Keratinocyte (primary cell): ENCODE results near the gene DCDC2C. TPM values are rescaled to one million over a fixed set of nuclear protein-coding genes. Genes with fewer than 3 reads are reported as not detected.

Experiments
- DNase-seq: peaks from one replicate; pipeline ENCODE4 v3.0.0-alpha.2; 2011; ENCODE audit warnings: low read depth, missing footprints, low spot score
- FAIRE-seq: peaks from 2 replicates; lab custom pipeline; 2011; peaks lifted over from hg19 to GRCh38; lab: Jason Lieb, UNC
- H2AFZ ChIP-seq: 2 replicates; pipeline ENCODE4 v1.6.0; 2012; ENCODE audit warnings: low read length, control low read depth, inconsistent platforms; ENCODE audit not compliant: control insufficient read depth
- H3K27ac ChIP-seq: 2 replicates; pipeline ENCODE4 v1.5.1; 2011; ENCODE audit warnings: low read length; ENCODE audit not compliant: control insufficient read depth, insufficient read depth
- H3K27me3 ChIP-seq: 3 replicates; pipeline ENCODE4 v1.6.0; 2011; ENCODE audit warnings: low read length; ENCODE audit not compliant: control insufficient read depth, insufficient read depth; ENCODE audit errors: extremely low read depth
- H3K36me3 ChIP-seq, 2 experiments: 2 replicates in 1 of 2; 3 replicates in 1 of 2; pipeline ENCODE4 v1.5.1; 2011; ENCODE audit warnings: low read length in 2 of 2, mild to moderate bottlenecking in 1 of 2; ENCODE audit not compliant: control insufficient read depth in 2 of 2, insufficient read depth in 2 of 2; ENCODE audit errors: extremely low read depth in 1 of 2
- H3K4me1 ChIP-seq: 3 replicates; pipeline ENCODE4 v1.5.1; 2011; ENCODE audit warnings: low read length; ENCODE audit not compliant: control insufficient read depth, insufficient read depth; ENCODE audit errors: extremely low read depth
- H3K4me2 ChIP-seq: 3 replicates; pipeline ENCODE4 v1.6.0; 2011; ENCODE audit warnings: low read depth, low read length; ENCODE audit not compliant: control insufficient read depth, insufficient read depth; ENCODE audit errors: extremely low read depth
- H3K4me3 ChIP-seq, 3 experiments: fragments of 200-600 bp in 1 of 3; sonication (generic) in 1 of 3; 2 replicates in 2 of 3; 3 replicates in 1 of 3; pipeline ENCODE4 v1.5.1; 2011 to 2016; ENCODE audit warnings: low read length in 3 of 3, mild to moderate bottlenecking in 3 of 3, control low read depth in 2 of 3, inconsistent platforms in 1 of 3, low read depth in 1 of 3, mixed read lengths in 1 of 3, mixed run types in 1 of 3, moderate library complexity in 1 of 3; ENCODE audit not compliant: control insufficient read depth in 2 of 3, insufficient read depth in 2 of 3; ENCODE audit errors: extremely low read depth in 1 of 3
- H3K79me2 ChIP-seq: 2 replicates; pipeline ENCODE4 v1.6.0; 2012; ENCODE audit warnings: low read length; ENCODE audit not compliant: control insufficient read depth, insufficient read depth
- H3K9ac ChIP-seq: 3 replicates; pipeline ENCODE4 v1.6.0; 2011; ENCODE audit warnings: low read length; ENCODE audit not compliant: control insufficient read depth, insufficient read depth; ENCODE audit errors: extremely low read depth
- H3K9me1 ChIP-seq: 3 replicates; pipeline ENCODE4 v1.6.0; 2011; ENCODE audit warnings: low read length; ENCODE audit not compliant: control insufficient read depth, insufficient read depth; ENCODE audit errors: extremely low read depth
- H3K9me3 ChIP-seq: 2 replicates; pipeline ENCODE4 v1.5.1; 2012; ENCODE audit warnings: low read depth, low read length; ENCODE audit not compliant: control insufficient read depth
- H4K20me1 ChIP-seq: 3 replicates; pipeline ENCODE4 v1.6.0; 2011; ENCODE audit warnings: low read length; ENCODE audit not compliant: control insufficient read depth, insufficient read depth; ENCODE audit errors: extremely low read depth
- EZH2 ChIP-seq: IDR thresholded peaks from one replicate; pipeline ENCODE4 v1.6.1; 2012; ENCODE audit warnings: inconsistent platforms, mild to moderate bottlenecking, low read length, moderate library complexity
- dilution Hi-C: fragments of 300-500 bp; cut with MboI; formaldehyde crosslinking; loops from one replicate; pipeline ENCODE4 v1.7.0; 2020; ENCODE audit warnings: low sequenced_read_pairs; ENCODE audit not compliant: extremely low pct_ligation_motif_present
- polyA plus RNA-seq, 5 experiments: library from polyadenylated mRNA; depleted of rRNA in 3 of 5; stranded (reverse) in 3 of 5; stranded (forward) in 1 of 5; unstranded in 1 of 5; fragments of >200 nt; gene quantifications; 1 replicate in 1 of 5; 2 replicates in 3 of 5; 3 replicates in 1 of 5; pipeline versions ENCODE4 v1.2.1 to v1.2.3, GENCODE V29; 2011 to 2012; ENCODE audit warnings: missing spikeins in 2 of 5, low read depth in 1 of 5, low replicate concordance in 1 of 5
- TF ChIP-seq, protein P1 (sequence below), 3 experiments: IDR thresholded peaks in 1 of 3; conservative IDR thresholded peaks in 1 of 3; optimal IDR thresholded peaks in 1 of 3; 2 replicates in 2 of 3; 3 replicates in 1 of 3; pipeline versions ENCODE3 to v1.5.1; 2011; ENCODE audit warnings: low read length in 3 of 3, mild to moderate bottlenecking in 3 of 3, moderate library complexity in 2 of 3, control low read depth in 1 of 3, inconsistent platforms in 1 of 3; ENCODE audit not compliant: insufficient read depth in 2 of 3; ENCODE audit errors: extremely low read depth in 1 of 3

DCDC2C gene
- polyA plus RNA-seq, 1 donor (not counting 4 experiments of a cell fraction or from before 2014, with no cell fraction given) = not detected

DNA sequence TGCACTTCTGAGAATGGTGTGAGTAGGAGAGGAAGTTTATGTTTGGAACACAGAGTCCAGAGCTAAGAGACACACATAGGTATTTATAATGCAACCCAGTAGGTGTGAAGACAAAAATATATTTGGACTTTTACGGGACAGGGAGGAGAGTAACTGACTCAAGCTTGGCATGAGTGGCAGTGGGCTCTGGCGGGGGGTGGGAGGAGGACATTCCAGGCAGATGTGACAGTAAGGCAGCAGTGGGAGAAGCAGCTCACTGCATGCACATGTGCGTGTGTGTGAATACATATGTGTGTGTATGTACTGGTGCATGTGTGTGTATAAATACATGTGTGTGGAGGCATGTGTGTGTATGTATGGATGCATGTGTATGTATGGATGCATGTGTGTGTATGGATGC, 51.4 kb downstream of the DCDC2C start:
- no peak for FAIRE-seq
- TF ChIP-seq, protein P1, sequence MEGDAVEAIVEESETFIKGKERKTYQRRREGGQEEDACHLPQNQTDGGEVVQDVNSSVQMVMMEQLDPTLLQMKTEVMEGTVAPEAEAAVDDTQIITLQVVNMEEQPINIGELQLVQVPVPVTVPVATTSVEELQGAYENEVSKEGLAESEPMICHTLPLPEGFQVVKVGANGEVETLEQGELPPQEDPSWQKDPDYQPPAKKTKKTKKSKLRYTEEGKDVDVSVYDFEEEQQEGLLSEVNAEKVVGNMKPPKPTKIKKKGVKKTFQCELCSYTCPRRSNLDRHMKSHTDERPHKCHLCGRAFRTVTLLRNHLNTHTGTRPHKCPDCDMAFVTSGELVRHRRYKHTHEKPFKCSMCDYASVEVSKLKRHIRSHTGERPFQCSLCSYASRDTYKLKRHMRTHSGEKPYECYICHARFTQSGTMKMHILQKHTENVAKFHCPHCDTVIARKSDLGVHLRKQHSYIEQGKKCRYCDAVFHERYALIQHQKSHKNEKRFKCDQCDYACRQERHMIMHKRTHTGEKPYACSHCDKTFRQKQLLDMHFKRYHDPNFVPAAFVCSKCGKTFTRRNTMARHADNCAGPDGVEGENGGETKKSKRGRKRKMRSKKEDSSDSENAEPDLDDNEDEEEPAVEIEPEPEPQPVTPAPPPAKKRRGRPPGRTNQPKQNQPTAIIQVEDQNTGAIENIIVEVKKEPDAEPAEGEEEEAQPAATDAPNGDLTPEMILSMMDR (optimal IDR thresholded peaks at IDR 0.05 in 1 of 3, IDR thresholded peaks at IDR 0.05 in 1 of 3, conservative IDR thresholded peaks at IDR 0.05 in 1 of 3; ENCODE audit: extremely low read depth in 1 of 3, insufficient read depth in 2 of 3, low read length in 3 of 3) = no peak
- no peak for TF ChIP-seq EZH2
- no peaks in the 10 kb centered on the region for H3K79me2 ChIP-seq

DNA sequence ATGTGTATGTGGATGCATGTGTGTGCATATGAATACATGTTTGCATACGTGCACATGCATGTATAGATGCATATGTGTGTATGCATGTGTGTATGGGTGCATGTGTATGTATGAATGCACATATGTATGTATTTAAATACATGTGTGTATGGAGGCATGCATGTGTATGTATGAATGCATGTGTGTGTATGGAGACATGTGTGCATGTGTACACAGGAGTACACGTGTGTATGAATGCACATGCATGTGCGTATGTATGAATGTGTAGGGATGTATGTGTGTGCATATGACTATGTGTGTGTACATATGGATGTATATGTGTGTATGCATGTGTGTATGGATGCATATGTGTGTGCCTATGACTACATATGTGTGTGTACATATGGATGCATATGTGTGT, 51.9 kb downstream of the DCDC2C start:
- Histone ChIP-seq H3K79me2 (no peaks in the 10 kb centered on the region), H4K20me1 (no peaks in the 10 kb centered on the region), H3K4me2 (no peak overlapping the region), H3K4me1 (no peaks in the 10 kb centered on the region), H3K27ac (no peak overlapping the region), H3K9me3 (peaks cover 6% of the 10 kb centered on the region), H3K9me1 (no peaks in the 10 kb centered on the region), H2AFZ (no peak overlapping the region), H3K4me3 (no peak overlapping the region), H3K9ac (no peak overlapping the region), H3K36me3 (no peaks in the 10 kb centered on the region), H3K27me3 (no peaks in the 10 kb centered on the region)
- TF ChIP-seq, protein P1 (optimal IDR thresholded peaks at IDR 0.05 in 1 of 3, IDR thresholded peaks at IDR 0.05 in 1 of 3, conservative IDR thresholded peaks at IDR 0.05 in 1 of 3; ENCODE audit: extremely low read depth in 1 of 3, insufficient read depth in 2 of 3, low read length in 3 of 3) = no peak
- TF ChIP-seq EZH2 = no peak
- dilution Hi-C loops = no loop called here
- FAIRE-seq (no peak), DNase-seq (no peak)

More for the DNA sequence above, 51.4 kb downstream of the DCDC2C start:
- no peak overlapping the region for H3K4me2 ChIP-seq
- no peaks in the 10 kb centered on the region for H3K4me1 ChIP-seq
- H3K27ac ChIP-seq = no peak overlapping the region
- no peak for DNase-seq
- H3K27me3 ChIP-seq = no peaks in the 10 kb centered on the region
- H4K20me1 ChIP-seq = no peaks in the 10 kb centered on the region
- H3K9me3 ChIP-seq = peaks cover 6% of the 10 kb centered on the region
- H3K36me3 ChIP-seq = no peaks in the 10 kb centered on the region
- H3K9ac ChIP-seq = no peak overlapping the region
- no peak overlapping the region for H2AFZ ChIP-seq
- dilution Hi-C loops = no loop called here
- H3K4me3 ChIP-seq = no peak overlapping the region
- no peaks in the 10 kb centered on the region for H3K9me1 ChIP-seq
